ENCODE data around the gene SLC22A3.

DNA sequence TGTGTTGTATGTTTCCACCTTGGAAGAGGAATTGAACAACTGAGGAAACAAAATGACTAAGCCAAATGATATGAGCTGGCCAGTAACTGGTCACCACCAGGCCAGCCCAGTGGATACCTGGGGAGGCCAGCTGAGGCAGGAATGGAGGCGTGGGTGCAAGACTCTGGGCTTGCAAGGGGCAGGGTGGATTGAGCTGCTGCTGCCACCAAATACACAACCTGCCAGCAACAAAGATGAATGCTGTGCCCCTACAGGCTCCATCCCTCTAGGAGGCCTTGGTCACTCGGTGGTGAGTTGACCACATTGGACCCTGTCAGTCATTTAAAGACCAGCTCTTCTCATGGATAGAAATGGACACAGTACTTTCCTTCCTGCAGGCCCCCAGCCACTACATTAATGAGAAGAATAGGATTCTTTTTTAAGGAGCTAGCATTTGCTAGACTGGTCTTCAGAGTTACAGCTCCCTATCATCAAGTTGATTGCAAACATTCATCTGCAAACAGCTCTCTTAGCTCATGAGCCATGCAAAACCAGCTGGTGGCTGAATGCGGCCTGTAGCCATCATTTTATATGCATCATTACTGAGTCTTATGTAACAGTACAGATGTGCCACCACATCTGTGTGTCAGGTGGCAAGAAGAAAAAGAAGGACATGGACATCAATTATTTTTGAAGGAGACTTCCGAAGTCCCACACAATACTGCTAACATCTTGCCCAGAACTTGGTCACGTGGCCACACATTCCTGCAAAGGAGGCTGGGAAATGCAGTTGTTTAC, 26.3 kb upstream of the SLC22A3 start:
- TF ChIP-seq, protein P1, sequence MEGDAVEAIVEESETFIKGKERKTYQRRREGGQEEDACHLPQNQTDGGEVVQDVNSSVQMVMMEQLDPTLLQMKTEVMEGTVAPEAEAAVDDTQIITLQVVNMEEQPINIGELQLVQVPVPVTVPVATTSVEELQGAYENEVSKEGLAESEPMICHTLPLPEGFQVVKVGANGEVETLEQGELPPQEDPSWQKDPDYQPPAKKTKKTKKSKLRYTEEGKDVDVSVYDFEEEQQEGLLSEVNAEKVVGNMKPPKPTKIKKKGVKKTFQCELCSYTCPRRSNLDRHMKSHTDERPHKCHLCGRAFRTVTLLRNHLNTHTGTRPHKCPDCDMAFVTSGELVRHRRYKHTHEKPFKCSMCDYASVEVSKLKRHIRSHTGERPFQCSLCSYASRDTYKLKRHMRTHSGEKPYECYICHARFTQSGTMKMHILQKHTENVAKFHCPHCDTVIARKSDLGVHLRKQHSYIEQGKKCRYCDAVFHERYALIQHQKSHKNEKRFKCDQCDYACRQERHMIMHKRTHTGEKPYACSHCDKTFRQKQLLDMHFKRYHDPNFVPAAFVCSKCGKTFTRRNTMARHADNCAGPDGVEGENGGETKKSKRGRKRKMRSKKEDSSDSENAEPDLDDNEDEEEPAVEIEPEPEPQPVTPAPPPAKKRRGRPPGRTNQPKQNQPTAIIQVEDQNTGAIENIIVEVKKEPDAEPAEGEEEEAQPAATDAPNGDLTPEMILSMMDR (IDR thresholded peaks at IDR 0.05 in 4 of 5, conservative IDR thresholded peaks at IDR 0.05 in 1 of 5) = no peak
- no peak for TF ChIP-seq POLR2A (IDR thresholded peaks at IDR 0.05)
